ENCODE data around the gene ACMSD.
A peak's percentile ranks its signal among the peaks of the same experiment; 100 is the strongest.
"Not testable (repeated sequence)": the region's sequence is repeated elsewhere in the genome, so short reads cannot be mapped to it uniquely, and the experiment has no call there.

The ACMSD gene

DNA sequence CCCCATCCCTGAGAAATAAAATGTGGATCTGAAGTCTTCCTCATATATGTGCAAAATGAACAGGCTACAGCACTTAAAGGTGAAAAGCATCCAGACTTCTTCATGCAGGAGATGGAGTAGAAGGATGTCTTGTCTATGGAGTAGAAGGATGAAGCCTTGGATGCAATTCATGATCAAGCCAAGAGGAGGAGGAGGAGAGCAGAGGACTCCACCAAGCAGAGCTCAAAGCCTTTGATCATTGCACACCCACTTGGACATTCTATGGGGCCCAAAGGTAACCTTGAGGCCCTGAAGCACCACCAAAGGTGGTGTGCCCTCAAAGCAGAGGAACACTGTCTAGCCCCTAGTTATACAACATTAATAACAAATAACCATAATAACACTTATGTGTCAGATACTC, 17.3 kb downstream of the ACMSD start:
- FAIRE-seq: no peak

DNA sequence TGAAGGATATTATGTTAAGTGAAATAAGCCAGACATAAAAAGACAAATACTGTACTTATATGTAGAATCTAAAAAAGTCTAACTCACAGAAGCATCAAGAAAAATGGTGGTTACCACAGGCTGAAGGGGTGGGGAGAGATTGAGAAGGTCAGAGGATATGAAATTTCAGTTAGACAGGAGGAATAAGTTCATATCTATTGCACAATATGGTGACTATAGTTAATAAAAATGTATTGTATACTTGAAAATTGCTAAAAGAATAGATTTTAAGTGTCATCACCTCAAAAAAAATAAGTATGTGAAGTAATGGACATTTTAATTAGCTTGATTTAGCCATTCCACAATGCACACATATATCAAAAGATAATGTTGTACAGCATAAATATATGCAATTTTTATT, 19.8 kb downstream of the ACMSD start:
- FAIRE-seq: no peak

DNA sequence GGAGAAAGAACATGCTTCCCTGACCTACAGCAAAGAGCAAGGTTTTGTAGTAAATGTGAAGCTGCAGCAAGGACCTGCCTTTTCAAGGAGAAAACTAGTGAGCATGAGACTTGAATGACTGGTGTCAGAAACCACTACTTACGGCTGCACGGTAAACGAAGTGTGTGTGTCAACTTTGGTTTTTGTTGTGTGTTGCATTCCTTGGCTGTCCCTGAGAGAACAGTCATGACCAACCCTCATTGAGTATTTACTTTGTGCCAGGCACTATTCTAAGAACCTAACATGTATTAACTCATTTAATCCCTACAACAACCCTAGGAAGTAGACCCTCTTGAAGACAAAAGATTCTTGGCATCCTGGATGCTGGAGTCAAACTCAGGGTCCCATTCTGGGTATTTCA, 22.8 kb downstream of the ACMSD start:
- FAIRE-seq: no peak

DNA sequence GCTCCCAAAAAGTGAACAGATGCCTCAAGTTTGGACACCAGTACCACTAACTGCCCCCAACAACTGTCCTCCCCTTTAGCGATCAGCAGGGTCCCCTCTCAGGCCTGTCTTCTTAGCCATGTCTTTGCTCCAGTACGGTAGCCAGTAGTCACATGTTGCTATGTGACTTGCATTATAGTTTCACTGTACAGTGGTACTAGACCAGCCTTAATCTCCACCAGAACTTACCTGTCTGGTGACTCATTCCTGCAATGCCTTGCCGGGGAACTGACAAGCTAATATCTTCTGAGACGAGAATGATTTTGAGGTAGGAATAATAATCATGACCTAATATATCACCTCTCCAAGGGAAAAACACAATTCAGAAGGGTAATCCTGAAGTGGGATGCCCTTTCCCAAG, 23.7 kb downstream of the ACMSD start:
- FAIRE-seq: no peak

DNA sequence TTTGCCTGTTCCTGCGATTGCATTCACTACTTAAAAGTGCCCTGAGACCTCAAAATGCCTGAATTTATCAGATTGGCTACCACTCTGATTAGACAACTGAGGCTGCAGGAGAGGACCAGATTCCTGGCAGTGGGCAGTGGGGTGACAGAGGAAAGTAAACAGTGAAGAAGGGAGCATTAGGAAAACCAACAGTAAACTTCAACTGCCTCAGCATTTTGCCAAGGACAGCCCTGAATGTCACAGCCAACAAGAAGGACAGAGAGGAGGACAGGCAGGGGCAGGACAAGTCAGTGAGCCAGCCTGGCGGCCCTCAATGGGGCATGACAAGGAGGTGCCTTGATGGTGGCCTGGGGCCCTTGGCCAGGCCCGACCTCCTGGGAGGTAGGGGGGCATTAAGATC, 24.3 kb downstream of the ACMSD start:
- FAIRE-seq: no peak

DNA sequence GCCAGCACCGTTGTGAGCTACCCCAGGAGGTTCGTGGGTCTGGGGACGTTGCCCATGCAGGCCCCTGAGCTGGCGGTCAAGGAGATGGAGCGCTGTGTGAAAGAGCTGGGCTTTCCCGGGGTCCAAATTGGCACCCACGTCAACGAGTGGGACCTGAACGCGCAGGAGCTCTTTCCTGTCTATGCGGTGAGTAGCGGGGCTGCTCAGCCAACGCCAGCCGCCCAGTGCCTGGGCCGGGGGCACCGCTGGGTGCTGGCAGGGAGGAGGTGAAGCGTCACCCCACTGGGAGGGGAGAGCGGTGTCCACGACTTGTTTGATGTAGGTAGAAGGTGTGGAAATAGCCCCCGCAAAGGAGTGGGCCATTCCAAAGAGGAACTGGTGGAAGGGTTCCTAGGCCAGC, 25.0 kb downstream of the ACMSD start:
- FAIRE-seq: no peak

DNA sequence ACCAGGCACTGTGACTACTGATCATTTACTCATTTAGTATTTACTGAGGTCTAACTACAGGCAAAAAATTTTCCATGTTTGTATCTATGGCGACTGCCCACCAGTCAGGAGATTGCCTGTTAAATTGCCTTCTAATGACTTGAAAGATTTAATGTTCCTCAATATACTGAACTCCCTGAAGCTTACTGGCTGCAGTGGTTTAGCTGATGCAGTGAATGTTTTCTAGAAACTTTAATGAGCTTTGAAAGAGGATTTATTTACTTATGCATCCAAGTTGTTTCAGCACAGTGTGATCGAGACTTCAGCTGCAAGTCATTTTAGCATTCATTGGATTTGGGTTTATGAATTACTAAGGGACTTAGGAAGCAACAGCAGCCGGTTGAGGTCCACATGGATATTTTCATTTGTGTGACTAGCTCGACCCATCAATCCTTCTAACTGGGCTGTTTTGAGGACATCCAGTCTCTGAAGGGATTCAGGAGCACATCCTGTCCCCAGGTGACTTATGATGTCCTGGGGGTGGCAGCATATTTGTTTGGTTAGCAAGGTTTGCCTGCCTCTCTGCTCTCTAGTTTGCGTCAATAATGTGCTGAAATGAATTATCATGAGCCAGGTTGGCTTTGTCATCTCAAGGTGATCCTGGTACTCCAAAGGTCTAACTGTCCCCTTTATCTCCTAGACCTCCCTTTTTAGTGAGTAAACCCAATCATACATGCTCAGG, 26.8 kb downstream of the ACMSD start:
- no peak for FAIRE-seq

DNA sequence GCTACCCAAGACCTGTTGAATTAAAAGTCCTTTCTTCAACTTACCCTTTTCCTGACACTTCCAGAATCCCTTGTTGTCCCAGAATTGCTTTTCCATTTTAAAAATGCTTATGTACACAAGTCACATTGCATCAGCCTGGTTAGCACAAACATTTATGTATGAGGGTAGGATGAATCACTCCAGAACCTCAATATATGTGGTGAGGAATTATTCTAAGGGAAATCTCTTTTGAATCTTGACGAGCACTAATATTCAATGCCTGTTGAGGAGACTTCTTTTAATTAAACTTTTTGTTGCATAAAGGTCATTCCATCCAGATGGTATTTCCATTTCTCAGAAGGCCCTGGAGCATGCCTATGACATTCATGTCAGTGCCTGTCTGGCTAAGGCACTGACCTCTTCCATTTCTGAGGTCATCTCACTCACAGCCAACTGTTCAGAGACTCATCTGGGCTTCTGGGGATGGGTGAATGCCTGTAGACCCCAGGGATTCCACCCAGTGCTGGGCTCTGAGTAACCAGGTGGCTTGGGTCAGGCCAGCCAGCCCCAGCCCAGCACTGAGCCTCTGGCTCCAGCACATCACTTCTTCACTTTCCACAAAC, 28.2 kb downstream of the ACMSD start:
- FAIRE-seq: no peak

DNA sequence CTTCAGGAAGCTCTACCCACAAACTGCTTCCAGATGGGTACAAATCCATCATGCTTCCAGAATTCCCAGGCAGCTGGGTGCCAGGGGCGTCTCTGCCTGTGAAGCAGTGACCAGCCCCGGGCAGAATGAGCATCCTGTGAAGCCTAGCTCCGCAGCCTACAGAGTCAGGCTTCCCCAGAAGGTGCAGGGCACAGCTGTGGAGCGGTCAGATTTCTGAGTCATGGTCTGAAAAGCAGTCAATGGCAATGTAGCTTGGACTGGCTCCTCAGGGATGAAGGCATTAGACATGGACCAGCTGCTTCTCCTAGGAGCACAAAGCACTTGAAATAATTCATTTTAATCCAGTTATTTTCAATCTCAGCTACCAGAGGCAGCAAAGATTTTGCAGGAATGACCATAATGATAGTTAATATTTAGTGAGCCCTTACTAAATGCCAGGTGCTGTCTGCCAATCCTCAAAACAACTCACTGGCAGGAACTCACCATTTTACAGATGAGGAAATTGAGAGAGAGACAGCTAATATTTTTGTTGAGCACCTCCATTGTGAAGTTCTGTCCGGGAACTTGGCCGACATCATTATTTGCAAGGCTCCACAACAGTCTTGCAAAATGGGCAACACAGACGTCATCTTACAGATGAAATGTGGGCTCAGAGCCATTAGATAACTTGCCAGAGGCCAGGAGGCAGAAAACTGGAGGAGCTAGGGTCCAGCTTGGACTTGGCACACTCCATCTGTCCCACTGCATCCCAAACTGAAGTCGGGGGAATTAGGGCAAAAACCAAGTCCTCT, 31.7 kb downstream of the ACMSD start:
- no peak for FAIRE-seq

DNA sequence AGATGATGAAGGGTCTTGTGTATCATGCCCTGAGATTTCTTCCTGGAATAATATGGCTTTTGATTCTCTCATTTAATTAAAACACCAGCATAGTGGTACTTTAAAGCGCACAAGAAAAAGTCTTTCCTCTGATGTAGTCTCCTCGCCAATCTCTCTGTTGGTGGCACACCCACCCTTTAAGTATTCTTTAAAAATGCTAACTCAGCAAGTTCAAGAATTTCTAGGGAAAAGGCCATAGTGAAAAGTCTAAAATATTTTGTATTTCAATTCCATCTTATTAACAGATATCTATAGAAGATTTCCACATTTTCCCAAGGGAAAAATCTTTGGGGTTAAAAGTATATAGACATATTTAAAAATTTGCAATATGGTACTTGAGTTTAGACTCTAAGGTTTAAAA, 34.7 kb downstream of the ACMSD start:
- FAIRE-seq: no peak

DNA sequence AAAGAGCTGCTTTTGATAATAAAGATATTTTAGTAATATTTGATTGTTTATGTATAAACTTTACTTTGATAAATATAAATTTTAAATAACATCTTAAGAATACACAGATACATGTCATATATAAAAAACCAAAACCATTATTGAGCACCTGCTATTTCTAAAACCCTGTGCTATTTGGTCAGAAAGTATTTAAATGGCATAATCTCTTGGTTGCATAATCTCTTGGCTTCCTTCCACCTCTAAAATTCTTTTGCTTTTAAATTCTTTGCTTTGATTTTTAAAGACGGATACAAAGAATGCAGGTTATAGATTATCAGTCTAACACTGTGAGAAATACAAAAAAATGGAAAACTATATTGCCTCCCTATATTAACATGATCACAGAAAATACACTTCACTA, 36.9 kb downstream of the ACMSD start:
- FAIRE-seq: no peak

DNA sequence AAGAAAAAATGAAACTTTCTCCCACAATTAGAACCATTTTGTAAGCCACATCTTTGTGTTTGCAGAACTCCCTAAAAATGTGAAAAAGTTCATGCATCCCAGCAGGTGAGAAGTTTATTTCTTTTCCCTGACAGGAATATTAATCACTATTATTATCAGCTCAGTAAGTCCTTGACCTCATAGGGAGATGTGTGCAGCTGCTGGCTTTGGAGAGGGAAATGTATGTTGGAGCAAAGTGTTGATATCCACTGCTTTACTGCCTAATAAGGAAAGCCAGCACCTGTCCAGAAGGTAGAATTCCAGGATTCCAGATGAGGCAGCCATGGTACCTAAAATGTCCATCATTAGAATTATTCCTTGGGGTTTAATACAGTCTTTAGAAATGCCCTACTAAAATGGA, 44.4 kb downstream of the ACMSD start:
- no peak for FAIRE-seq

DNA sequence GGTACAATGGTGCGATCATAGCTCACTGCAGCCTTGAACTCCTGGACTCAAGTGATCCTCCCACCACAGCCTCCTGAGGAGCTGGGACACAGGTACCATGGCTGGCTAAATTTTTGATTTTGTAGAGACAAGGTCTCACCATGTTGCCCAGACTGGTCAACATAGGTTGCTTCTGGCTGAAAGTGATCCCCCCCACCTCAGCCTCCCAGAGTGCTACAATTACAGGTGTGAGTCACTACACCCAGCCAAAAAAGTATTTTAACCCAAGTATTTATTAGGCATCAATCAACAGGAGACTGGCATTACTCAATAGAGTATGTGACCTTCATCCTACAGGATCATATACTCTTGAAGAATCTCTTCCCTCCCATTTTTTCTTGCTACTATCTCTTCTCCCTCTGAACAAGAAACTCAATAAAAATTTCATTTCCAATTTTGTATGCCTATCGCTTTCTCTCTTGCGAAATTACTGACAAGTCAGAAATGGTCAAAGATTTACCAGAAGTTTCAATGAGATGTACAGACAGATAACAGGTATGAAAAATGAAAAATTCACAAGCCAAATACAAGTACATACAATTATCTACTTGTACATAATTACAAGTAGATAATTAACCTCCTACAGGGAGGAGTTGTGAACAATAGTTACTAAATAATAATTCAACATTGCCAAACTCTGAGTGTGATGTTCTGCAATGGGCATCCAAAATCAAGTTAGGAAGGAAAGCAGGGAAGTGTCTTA, 45.3 kb downstream of the ACMSD start:
- no peak for FAIRE-seq

DNA sequence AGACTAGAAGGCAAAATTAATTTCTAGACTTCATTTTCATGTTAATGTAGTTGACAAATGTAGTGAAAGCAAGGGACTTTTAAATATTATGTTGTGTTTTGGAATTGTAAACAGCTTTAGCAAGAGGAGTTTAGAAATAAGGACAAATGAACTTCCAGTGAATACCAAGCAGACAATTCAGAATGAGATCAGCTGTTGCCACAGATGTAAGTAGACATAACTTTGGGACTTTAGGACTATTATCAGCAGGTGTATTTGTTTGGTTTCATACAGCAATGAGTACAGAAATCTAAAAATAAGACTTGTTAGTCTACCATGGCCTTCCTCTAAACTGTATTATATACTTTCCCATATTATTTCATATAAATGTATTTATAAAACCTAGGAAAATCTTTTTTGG, 46.0 kb downstream of the ACMSD start:
- no peak for FAIRE-seq

DNA sequence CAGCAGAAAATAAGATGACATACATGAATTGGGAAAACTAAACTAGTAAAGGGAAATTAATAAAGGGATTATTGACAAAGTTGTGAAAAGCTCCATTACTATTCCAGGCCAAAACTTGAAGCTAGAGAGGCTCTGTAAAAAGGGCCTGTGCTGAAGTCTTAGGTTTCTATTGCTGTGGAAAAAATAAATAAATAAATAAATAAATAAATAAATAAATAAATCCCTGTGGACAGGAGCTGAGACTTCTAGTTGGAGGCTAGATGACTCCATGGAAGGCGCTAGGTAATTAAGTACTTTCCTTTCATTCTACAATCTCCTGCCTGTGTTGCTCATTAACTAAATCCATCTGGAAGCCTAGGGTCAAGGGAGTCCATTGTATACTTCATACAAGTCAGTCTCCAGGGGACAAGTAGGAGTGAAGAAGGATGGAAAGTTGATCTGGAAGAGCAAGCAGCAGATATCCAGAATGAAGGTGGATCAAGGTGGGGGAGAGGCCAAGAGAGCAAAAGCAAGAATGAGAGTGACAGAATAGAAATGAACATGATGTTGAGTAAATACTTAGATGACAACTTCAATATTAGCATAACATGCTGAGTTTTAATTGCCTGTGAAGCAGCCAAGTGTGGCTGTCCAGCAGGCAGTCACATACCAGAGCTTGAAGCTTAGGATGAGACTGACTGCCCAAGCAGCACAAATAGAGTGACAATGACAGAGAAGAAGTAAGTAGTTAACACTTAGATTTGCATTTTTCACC, 54.0 kb downstream of the ACMSD start:
- no peak for FAIRE-seq

DNA sequence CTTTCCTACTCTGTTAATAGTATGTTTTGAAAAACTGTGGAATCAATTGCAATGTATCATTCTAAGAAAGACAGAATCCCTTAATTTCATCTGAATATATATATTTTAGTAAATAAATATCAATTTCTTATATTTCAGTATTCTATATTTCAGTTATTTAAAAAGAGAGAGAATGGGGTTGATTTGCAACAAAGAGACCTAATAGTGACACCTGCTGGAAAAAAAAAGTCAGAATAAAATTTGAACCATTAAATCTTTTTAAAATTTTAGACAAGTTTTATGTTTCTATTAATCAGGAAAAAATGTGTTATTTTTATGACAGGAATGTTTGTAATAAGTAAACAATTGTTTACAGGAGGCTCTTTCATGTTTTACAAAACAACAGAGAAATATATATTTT, 59.5 kb downstream of the ACMSD start:
- peak; percentile 97 for FAIRE-seq

DNA sequence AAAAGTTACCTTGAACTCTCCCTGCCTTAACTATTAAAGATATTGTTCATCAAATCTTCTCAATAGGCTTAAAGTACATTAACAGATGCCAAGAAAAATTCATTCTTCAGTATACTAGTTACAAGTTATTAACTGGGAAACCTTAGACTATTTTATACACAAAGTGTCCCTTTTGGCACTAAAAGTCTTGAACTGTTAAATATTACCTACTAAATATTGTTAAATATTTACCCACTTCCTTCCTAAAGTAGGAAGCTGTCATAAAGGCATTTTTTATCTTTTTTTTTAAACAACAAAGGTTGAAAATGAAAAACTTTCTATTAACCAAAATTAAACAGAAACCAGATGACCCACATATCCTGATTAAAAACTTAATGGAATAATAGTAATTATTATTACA, 60.8 kb downstream of the ACMSD start:
- no peak for FAIRE-seq

DNA sequence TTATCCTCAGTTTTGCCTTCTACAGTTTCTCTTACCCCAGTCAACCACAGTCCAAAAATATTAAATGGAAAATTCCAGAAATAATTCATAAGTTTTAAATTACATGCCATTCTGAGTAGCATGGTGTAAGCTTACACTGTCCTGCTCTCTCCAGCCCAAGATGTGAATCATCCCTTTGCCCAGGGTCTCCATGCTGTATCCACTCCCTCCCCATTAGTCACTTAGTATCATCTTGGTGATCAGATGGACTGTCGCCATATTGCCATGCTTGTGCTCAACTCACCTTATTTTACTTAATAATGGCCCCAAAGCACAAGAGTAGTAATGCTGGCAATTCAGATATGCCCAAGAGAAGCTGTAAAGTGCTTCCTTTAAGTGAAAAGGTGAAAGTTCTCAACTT, 61.7 kb downstream of the ACMSD start:
- no peak for FAIRE-seq

DNA sequence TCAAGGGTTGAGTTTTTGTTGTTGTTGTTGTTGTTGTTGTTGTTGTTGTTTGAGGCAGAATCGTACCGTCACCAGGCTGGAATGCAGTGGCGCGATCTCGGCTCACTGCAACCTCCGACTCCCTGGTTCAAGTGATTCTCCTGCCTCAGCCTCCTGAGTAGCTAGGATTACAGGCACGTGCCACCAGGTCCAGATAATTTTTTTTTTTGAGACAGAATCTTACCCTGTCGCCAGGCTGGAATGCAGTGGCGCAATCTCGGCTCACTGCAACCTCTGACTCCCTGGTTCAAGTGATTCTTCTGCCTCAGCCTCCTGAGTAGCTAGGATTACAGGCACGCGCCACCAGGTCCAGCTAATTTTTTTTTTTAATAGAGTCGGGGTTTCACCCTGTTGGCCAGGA, 65.3 kb downstream of the ACMSD start:
- not testable (repeated sequence) for FAIRE-seq

DNA sequence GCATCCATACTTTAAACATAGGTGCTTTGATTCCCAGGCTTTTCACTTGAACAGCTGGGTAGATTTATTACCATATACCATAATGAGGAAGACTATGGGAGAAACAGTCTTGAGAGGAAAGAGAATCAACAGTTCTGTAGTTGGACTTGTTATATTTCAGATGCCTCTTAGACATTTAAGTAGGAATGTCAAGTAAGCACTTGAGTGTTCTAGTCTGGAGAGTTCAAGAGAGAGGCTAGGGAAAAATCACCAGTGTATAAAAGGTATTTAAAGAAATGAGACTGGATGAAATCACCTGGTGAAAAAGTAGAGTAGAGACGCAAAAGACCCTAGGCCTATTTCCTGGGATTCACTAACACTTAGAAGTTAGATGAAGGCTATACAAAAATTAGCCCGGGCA, 66.8 kb downstream of the ACMSD start:
- FAIRE-seq: no peak

DNA sequence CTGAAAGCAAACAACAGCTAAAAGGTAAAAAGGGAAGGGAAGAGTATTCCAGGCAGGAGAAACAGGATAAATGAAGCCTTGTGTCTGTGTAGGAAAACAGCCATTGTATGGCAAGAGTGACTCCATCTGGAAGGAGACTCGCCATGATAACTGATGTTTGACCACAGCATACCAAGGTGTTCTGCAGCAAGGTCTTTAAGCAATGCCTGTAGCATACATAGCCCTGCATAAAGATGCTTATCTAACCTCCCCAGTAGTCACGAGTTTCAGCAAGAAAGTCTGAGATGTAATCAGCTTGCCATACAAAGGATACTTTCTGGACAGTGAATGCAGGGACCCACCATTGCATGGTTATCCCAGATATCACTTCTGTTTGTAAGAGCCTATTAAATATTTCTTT, 68.3 kb downstream of the ACMSD start:
- no peak for FAIRE-seq

DNA sequence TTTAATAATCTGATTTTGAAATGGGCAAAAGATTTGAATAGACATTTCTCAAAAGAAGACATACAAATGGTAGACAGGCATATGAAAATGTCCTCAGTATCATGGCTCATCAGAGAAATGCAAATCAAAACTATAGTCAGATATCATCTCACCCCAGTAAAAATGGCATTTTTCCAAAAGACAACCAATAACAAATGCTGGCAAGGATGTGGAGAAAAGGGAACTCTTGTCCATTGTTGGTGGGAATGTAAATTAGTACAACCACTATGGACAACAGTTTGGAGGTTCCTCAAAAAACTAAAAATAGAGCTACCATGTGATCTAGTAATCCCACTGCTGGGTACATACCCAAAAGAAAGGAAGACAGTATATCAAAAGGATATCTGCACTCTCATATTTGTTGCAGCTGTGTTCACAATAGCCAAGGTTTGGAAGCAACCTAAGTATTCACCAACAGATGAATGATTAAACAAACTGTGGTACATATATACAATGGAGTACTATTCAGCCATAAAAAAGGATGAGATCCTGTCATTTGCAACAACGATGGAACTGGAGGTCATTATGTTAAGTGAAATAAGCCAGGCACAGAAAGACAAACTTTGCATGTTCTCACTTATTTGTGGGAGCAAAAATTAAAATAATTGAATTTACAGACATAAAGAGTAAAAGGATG, 69.2 kb downstream of the ACMSD start:
- not testable (repeated sequence) for FAIRE-seq
